ENCODE data around the gene SCN10A. TPM values are rescaled to one million over a fixed set of nuclear protein-coding genes. Genes with fewer than 3 reads are reported as not detected.

Gene SCN10A
- total and polyA plus RNA-seq, 9 of the 15 experiments (the other 6 are each of a cell fraction or from before 2014, with no cell fraction given): not detected

DNA sequence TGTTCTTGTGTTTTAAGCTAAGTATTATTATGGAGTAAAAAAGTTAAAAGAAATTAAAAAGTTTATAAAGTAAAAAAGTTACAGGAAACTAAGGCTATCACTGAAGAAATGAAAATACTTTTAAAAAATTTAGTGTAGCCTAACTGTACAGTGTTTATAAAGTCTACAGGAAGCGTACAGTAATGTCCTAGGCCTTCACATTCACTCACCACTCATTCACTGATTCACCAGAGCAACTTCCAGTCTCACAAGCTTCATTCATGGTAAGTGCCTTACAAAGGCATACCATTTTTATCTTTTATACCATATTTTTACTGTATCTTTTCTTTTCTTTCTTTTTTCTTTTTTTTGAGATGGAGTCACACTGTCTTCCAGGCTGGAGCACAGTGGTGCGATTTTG, 125.8 kb downstream of the SCN10A start:
- Histone ChIP-seq H3K4me2 (ENCODE audit: insufficient read depth, low read length) (no peak overlapping the region), H3K79me2 (ENCODE audit: control insufficient read depth, insufficient read depth, low read length) (no peaks in the 10 kb centered on the region), H3K36me3 (ENCODE audit: control insufficient read depth, insufficient read depth, low read length) (no peaks in the 10 kb centered on the region), H2AFZ (ENCODE audit: low read depth, low read length) (no peak overlapping the region), H4K20me1 (replicated peaks; ENCODE audit: control insufficient read depth, insufficient read depth, low read length) (no peaks in the 10 kb centered on the region), H3K27ac (ENCODE audit: extremely low read depth, low read depth, low read length) (no peak overlapping the region), H3K9me3 (replicated peaks; ENCODE audit: control insufficient read depth, insufficient read depth, low read depth, low read length) (no peaks in the 10 kb centered on the region), H3K27me3 (ENCODE audit: control insufficient read depth in 2 of 2, insufficient read depth in 2 of 2, low read length in 2 of 2) (peaks cover 7% of the 10 kb centered on the region in 2 experiments), H3K9ac (ENCODE audit: insufficient read depth in 1 of 2, low read depth in 2 of 2, low read length in 2 of 2) (no peak overlapping the region), H3K4me3 (no peak overlapping the region), H3K9me1 (ENCODE audit: control insufficient read depth, insufficient read depth, low read length) (no peaks in the 10 kb centered on the region), H3K4me1 (replicated peaks in 1 of 2; ENCODE audit: control insufficient read depth in 2 of 2, insufficient read depth in 2 of 2, low read length in 2 of 2) (no peaks in the 10 kb centered on the region)
- whole genome bisulfite sequencing (ENCODE audit: insufficient coverage, low coverage, missing lambda C conversion rate): 15% methylated on average over 2 of the region's 2 CpGs
- in situ Hi-C loops (cut with MboI): no loop called here
- intact Hi-C loops (cut with micrococcal nuclease): no loop called here
- FAIRE-seq (no peak), ATAC-seq (no peak), DNase-seq (ENCODE audit: extremely low read depth in 1 of 4, low spot score in 3 of 4) (no peak)
- no TSS peak for BruUV-seq (replicated peaks)
- ChIA-PET CTCF (ENCODE audit: low intra/inter-chr PET ratio) (no interaction called here), POLR2A (interaction anchor here (0.6 to 1.1 kb wide), 3 partner anchors 10 to 658 kb away, joined by 3 read pairs; partner anchors contain the start of genes GORASP1 and TTC21A)
- TF ChIP-seq SMARCA4 (IDR thresholded peaks at IDR 0.05): no peak
- no peak for TF ChIP-seq TGIF2 (CRISPR knock-in tag; IDR thresholded peaks at IDR 0.05)
- no peak for TF ChIP-seq FOSL1 (tag; conservative IDR thresholded peaks at IDR 0.05)
- no peak for TF ChIP-seq HOMEZ (CRISPR knock-in tag; IDR thresholded peaks at IDR 0.05)
- no peak for TF ChIP-seq TBL1XR1 (IDR thresholded peaks at IDR 0.05; ENCODE audit: low read length in 2 of 2)
- TF ChIP-seq LARP7 (IDR thresholded peaks at IDR 0.05): no peak
- no peak for TF ChIP-seq LCOR (CRISPR knock-in tag; IDR thresholded peaks at IDR 0.05)
- no peak for TF ChIP-seq CREM (IDR thresholded peaks at IDR 0.05; ENCODE audit: low read depth)
- TF ChIP-seq, protein P1, sequence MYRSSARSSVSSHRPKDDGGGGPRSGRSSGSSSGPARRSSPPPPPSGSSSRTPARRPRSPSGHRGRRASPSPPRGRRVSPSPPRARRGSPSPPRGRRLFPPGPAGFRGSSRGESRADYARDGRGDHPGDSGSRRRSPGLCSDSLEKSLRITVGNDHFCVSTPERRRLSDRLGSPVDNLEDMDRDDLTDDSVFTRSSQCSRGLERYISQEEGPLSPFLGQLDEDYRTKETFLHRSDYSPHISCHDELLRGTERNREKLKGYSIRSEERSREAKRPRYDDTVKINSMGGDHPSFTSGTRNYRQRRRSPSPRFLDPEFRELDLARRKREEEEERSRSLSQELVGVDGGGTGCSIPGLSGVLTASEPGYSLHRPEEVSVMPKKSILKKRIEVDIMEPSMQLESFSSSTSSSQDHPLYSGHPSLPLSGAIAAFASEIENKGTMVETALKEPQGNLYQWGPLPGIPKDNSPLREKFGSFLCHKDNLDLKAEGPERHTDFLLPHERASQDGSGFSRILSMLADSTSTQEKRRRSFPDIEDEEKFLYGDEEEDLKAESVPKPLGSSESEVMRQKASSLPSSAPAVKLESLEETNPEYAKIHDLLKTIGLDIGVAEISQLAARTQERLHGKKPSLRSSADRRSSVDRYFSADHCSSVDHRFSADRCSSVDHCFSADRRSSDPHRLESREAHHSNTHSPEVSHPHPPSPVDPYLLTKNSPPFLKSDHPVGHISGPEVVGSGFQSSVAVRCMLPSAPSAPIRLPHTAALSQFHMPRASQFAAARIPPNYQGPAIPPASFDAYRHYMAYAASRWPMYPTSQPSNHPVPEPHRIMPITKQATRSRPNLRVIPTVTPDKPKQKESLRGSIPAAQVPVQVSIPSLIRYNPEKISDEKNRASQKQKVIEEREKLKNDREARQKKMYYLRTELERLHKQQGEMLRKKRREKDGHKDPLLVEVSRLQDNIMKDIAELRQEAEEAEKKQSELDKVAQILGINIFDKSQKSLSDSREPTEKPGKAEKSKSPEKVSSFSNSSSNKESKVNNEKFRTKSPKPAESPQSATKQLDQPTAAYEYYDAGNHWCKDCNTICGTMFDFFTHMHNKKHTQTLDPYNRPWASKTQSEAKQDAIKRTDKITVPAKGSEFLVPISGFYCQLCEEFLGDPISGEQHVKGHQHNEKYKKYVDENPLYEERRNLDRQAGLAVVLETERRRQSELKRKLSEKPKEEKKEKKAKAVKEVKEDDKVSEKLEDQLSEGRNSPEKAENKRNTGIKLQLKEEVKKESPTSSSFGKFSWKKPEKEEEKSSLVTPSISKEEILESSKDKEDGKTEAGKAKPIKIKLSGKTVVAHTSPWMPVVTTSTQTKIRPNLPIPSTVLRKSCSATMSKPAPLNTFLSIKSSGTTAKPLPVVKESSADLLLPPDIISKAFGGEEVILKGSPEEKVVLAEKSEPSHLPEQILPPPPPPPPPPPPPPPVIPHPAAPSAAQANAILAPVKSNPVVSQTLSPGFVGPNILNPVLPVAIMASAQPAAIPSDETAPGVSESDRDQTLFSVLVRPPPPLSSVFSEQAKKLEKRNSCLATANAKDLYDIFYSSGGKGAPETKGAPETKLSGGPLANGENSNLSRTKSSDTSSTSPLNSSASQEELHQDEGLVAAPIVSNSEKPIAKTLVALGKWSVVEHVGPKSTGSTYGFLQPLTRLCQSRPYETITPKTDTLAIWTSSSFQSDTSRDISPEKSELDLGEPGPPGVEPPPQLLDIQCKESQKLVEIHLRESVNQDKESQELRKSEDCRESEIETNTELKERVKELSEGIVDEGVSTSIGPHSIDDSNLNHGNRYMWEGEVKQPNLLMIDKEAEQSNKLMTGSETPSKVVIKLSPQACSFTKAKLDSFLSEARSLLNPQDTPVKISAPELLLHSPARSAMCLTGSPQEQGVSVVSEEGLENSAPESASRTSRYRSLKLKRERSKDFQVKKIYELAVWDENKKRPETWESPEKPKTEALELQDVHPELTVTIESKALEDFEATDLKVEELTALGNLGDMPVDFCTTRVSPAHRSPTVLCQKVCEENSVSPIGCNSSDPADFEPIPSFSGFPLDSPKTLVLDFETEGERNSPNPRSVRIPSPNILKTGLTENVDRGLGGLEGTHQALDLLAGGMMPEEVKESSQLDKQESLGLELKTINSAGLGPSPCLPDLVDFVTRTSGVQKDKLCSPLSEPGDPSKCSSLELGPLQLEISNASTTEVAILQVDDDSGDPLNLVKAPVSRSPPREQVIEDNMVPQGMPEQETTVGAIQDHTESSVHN (IDR thresholded peaks at IDR 0.05; ENCODE audit: borderline replicate concordance in 1 of 2, low read depth in 1 of 2): no peak
- TF ChIP-seq FOS (IDR thresholded peaks at IDR 0.05; ENCODE audit: extremely low read depth, insufficient read length): no peak
- TF ChIP-seq, protein P2, sequence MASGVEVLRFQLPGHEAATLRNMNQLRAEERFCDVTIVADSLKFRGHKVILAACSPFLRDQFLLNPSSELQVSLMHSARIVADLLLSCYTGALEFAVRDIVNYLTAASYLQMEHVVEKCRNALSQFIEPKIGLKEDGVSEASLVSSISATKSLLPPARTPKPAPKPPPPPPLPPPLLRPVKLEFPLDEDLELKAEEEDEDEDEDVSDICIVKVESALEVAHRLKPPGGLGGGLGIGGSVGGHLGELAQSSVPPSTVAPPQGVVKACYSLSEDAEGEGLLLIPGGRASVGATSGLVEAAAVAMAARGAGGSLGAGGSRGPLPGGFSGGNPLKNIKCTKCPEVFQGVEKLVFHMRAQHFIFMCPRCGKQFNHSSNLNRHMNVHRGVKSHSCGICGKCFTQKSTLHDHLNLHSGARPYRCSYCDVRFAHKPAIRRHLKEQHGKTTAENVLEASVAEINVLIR (CRISPR knock-in tag; IDR thresholded peaks at IDR 0.05): no peak
- TF ChIP-seq ZNF165 (CRISPR knock-in tag; IDR thresholded peaks at IDR 0.05; ENCODE audit: borderline replicate concordance): no peak
- TF ChIP-seq SUPT5H (IDR thresholded peaks at IDR 0.05): no peak
